A549 (cell line): ENCODE measurements around the gene IGF2BP3. TPM values are rescaled to one million over a fixed set of nuclear protein-coding genes. Genes with fewer than 3 reads are reported as not detected.
"Not testable (repeated sequence)": the region's sequence is repeated elsewhere in the genome, so short reads cannot be mapped to it uniquely, and the experiment has no call there.

ENCODE experiments used
- ATAC-seq, 2 experiments: fragments of 200-7000 bp in 1 of 2; fragments of >200 bp in 1 of 2; cut with Nextera tagmentation in 1 of 2; cut with Tn5 transposase in 1 of 2; 3 replicates each; pipeline versions ENCODE4 v1.8.0 to v1.9.1; 2018 to 2020; ENCODE audit warnings: mild to moderate bottlenecking in 1 of 2, moderate library complexity in 1 of 2
- CTCF ChIA-PET: fragments of 300-600 bp; sonication (Branson Sonifier 250); formaldehyde crosslinking; extraction: SDS; loops from one replicate; lab custom pipeline; 2021; ENCODE audit warnings: antibody characterized with exemption, inconsistent platforms; lab: Yijun Ruan, JAX
- POLR2A ChIA-PET: fragments of 350-600 bp; formaldehyde crosslinking; extraction: SDS; loops from one replicate; lab custom pipeline; 2021; ENCODE audit warnings: antibody characterized with exemption, inconsistent platforms; lab: Yijun Ruan, JAX
- DNase-seq, 2 experiments: peaks; one replicate each; pipeline versions ENCODE4 v3.0.0 to v3.0.0-alpha.2; 2011 to 2016; ENCODE audit warnings: low read depth in 1 of 2, low spot score in 1 of 2
- FAIRE-seq: peaks from 2 replicates; lab custom pipeline; 2011; peaks lifted over from hg19 to GRCh38; lab: Jason Lieb, UNC
- H3K27ac ChIP-seq, 2 experiments: fragments of >200 bp; sonication (Bioruptor Twin); formaldehyde crosslinking; 3 replicates each; pipeline ENCODE4 v1.5.1; 2016 to 2017
- H3K4me1 ChIP-seq: fragments of >200 bp; sonication (Bioruptor Twin); formaldehyde crosslinking; 3 replicates; pipeline ENCODE4 v1.6.1; 2016
- H3K4me2 ChIP-seq: fragments of >200 bp; sonication (Bioruptor Twin); formaldehyde crosslinking; 3 replicates; pipeline ENCODE4 v1.6.1; 2016
- H3K4me3 ChIP-seq: fragments of >200 bp; sonication (Bioruptor Twin); formaldehyde crosslinking; 3 replicates; pipeline ENCODE4 v1.5.1; 2016
- H3K9me3 ChIP-seq: fragments of >200 bp; sonication (Bioruptor Twin); formaldehyde crosslinking; 3 replicates; pipeline ENCODE4 v1.6.1; 2016
- CEBPB ChIP-seq, 2 experiments: fragments of >200 bp in 1 of 2; sonication (Bioruptor Twin) in 1 of 2; formaldehyde crosslinking in 1 of 2; IDR thresholded peaks; 2 replicates each; pipeline ENCODE4 v1.6.1; 2012 to 2016
- CHD4 ChIP-seq: fragments of 200-600 bp; sonication (generic); IDR thresholded peaks from 2 replicates; pipeline ENCODE4 v1.6.1; 2016; ENCODE audit warnings: antibody characterized with exemption, mild to moderate bottlenecking, borderline replicate concordance
- EHMT2 ChIP-seq: fragments of 200-600 bp; sonication (generic); IDR thresholded peaks from 2 replicates; pipeline ENCODE4 v1.6.1; 2016; ENCODE audit warnings: antibody characterized with exemption, low read depth, mild to moderate bottlenecking, moderate library complexity
- ESRRA ChIP-seq: fragments of 150-350 bp; IDR thresholded peaks from 2 replicates; pipeline ENCODE4 v1.6.1; 2014; ENCODE audit warnings: mild to moderate bottlenecking, low read length, borderline replicate concordance
- FOXS1 ChIP-seq: fragments of 250-450 bp; sonication (Bioruptor Pico); IDR thresholded peaks from 2 replicates; pipeline ENCODE4 v1.5.0; 2020; ENCODE audit warnings: mild to moderate bottlenecking, moderate library complexity
- JUN ChIP-seq, 2 experiments: fragments of >200 bp; sonication (Bioruptor Twin); formaldehyde crosslinking; IDR thresholded peaks; 2 replicates in 1 of 2; 3 replicates in 1 of 2; pipeline ENCODE4 v1.6.1; 2016 to 2017
- KDM1A ChIP-seq: fragments of 200-600 bp; sonication (generic); IDR thresholded peaks from 2 replicates; pipeline ENCODE4 v1.6.1; 2016; ENCODE audit warnings: low read depth, mild to moderate bottlenecking
- MYC ChIP-seq: IDR thresholded peaks from 2 replicates; pipeline ENCODE4 v1.6.1; 2012; ENCODE audit warnings: mild to moderate bottlenecking, inconsistent platforms, low read length, improper control_type of control experiment, borderline replicate concordance
- NFE2L2 ChIP-seq: fragments of 150-350 bp; conservative IDR thresholded peaks from 2 replicates; pipeline ENCODE4 v1.6.1; 2014; ENCODE audit warnings: low read length
- PHF8 ChIP-seq: fragments of 200-600 bp; sonication (generic); IDR thresholded peaks from 2 replicates; pipeline ENCODE4 v1.6.1; 2016; ENCODE audit warnings: low read depth, mild to moderate bottlenecking, antibody characterized with exemption, moderate library complexity, borderline replicate concordance
- POLR2AphosphoS2 ChIP-seq: conservative IDR thresholded peaks from 2 replicates; pipeline ENCODE4 v1.6.1; 2012; ENCODE audit warnings: low read length, improper control_type of control experiment, inconsistent platforms
- RAD21 ChIP-seq, 2 experiments: fragments of >200 bp in 1 of 2; sonication (Bioruptor Twin) in 1 of 2; formaldehyde crosslinking in 1 of 2; IDR thresholded peaks in 1 of 2; conservative IDR thresholded peaks in 1 of 2; 2 replicates in 1 of 2; 3 replicates in 1 of 2; pipeline ENCODE4 v1.6.1; 2012 to 2018; ENCODE audit warnings: inconsistent platforms in 1 of 2
- ZC3H11A ChIP-seq: fragments of 450-650 bp; IDR thresholded peaks from 2 replicates; pipeline ENCODE4 v1.6.1; 2014; ENCODE audit warnings: antibody characterized with exemption, mild to moderate bottlenecking
- WGBS: methylation state at CpG from one replicate; pipeline ENCODE4 v1.1.6; 2017; ENCODE audit errors: missing lambda C conversion rate; 5-methylcytosine and 5-hydroxymethylcytosine counted together
- polyA plus RNA-seq, 4 experiments: library from polyadenylated mRNA; depleted of rRNA in 3 of 4; stranded (reverse); fragments of >200 nt; fragmentation: RNase III in 1 of 4; extraction: RNeasy Plus Mini Kit Qiagen cat#74134 plus additional on column Dnase treatment in 1 of 4; gene quantifications; 2 replicates in 3 of 4; 3 replicates in 1 of 4; pipeline ENCODE4 v1.2.3, GENCODE V29; 2011 to 2017
- TF ChIP-seq, protein P1 (sequence below): fragments of 250-450 bp; sonication (Bioruptor Pico); IDR thresholded peaks from 2 replicates; pipeline ENCODE4 v1.5.0; 2021; ENCODE audit warnings: mild to moderate bottlenecking, moderate library complexity, borderline replicate concordance
- TF ChIP-seq, protein P2 (sequence below): fragments of 200-600 bp; sonication (generic); IDR thresholded peaks from 2 replicates; pipeline ENCODE4 v1.6.1; 2016; ENCODE audit warnings: antibody characterized with exemption, mild to moderate bottlenecking, moderate library complexity
- TF ChIP-seq, protein P3 (sequence below): fragments of 250-450 bp; sonication (Bioruptor Pico); IDR thresholded peaks from 2 replicates; pipeline ENCODE4 v1.5.0; 2020; ENCODE audit warnings: low read depth, mild to moderate bottlenecking, moderate library complexity
- TF ChIP-seq, protein P4 (sequence below): IDR thresholded peaks from 2 replicates; pipeline ENCODE4 v1.6.1; 2012; ENCODE audit warnings: low read depth, borderline replicate concordance
- TF ChIP-seq, protein P5 (sequence below): fragments of >200 bp; sonication (Bioruptor Twin); formaldehyde crosslinking; IDR thresholded peaks from 2 replicates; pipeline ENCODE4 v1.6.1; 2016

Gene IGF2BP3
- polyA plus RNA-seq, 2 of the 4 experiments (the other 2 are of a cell fraction), result 26.7 to 62.0 TPM

DNA sequence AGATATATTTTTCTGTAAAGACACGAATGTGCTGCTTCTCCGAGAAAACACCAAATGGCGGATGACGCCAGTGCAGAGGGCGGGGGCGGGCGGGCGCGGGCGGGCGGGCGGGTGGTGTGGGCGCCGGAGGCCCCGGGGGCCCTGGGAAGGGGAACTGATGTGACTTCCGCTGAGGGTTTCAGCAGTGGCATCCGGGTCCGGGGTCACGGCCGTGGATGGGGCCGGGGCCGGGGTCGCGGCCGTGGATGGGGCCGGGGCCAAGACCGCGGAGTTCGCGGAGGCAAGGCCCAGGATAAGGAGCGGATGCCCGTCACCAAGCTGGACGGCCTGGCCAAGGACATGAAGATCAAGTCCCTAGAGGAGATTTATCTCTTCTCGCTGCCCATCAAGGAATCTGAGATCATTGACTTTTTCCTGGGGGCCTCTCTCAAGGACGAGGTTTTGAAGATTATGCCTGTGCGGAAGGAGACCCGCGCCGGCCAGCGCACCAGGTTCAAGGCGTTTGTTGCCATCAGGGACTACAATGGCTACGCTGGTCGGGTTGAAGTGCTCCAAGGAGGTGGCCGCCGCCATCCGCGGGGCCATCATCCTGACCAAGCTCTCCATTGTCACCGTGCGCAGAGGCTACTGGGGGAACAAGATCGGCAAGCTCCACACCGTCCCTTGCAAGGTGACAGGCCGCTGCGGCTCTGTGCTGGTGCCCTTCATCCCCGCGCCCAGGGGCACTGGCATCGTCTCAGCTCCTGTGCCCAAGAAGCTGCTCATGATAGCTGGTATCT, 20.3 kb upstream of the IGF2BP3 start:
- no peaks in the 10 kb centered on the region for H3K9me3 ChIP-seq
- peak overlapping the region; percentile 49 for H3K4me3 ChIP-seq
- 75% methylated on average over 30 of the region's 56 CpGs for WGBS
- TF ChIP-seq CEBPB (IDR thresholded peaks at IDR 0.05), result no peak
- TF ChIP-seq, protein P1, sequence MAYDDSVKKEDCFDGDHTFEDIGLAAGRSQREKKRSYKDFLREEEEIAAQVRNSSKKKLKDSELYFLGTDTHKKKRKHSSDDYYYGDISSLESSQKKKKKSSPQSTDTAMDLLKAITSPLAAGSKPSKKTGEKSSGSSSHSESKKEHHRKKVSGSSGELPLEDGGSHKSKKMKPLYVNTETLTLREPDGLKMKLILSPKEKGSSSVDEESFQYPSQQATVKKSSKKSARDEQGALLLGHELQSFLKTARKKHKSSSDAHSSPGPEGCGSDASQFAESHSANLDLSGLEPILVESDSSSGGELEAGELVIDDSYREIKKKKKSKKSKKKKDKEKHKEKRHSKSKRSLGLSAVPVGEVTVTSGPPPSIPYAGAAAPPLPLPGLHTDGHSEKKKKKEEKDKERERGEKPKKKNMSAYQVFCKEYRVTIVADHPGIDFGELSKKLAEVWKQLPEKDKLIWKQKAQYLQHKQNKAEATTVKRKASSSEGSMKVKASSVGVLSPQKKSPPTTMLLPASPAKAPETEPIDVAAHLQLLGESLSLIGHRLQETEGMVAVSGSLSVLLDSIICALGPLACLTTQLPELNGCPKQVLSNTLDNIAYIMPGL (CRISPR knock-in tag), result no peak
- no peak for TF ChIP-seq FOXS1
- TF ChIP-seq MYC, result no peak
- no peak for TF ChIP-seq ZC3H11A
- no peak for TF ChIP-seq NFE2L2
- TF ChIP-seq, protein P2, sequence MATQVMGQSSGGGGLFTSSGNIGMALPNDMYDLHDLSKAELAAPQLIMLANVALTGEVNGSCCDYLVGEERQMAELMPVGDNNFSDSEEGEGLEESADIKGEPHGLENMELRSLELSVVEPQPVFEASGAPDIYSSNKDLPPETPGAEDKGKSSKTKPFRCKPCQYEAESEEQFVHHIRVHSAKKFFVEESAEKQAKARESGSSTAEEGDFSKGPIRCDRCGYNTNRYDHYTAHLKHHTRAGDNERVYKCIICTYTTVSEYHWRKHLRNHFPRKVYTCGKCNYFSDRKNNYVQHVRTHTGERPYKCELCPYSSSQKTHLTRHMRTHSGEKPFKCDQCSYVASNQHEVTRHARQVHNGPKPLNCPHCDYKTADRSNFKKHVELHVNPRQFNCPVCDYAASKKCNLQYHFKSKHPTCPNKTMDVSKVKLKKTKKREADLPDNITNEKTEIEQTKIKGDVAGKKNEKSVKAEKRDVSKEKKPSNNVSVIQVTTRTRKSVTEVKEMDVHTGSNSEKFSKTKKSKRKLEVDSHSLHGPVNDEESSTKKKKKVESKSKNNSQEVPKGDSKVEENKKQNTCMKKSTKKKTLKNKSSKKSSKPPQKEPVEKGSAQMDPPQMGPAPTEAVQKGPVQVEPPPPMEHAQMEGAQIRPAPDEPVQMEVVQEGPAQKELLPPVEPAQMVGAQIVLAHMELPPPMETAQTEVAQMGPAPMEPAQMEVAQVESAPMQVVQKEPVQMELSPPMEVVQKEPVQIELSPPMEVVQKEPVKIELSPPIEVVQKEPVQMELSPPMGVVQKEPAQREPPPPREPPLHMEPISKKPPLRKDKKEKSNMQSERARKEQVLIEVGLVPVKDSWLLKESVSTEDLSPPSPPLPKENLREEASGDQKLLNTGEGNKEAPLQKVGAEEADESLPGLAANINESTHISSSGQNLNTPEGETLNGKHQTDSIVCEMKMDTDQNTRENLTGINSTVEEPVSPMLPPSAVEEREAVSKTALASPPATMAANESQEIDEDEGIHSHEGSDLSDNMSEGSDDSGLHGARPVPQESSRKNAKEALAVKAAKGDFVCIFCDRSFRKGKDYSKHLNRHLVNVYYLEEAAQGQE, result no peak
- no peak for TF ChIP-seq EHMT2
- no peak for TF ChIP-seq PHF8
- no peak for TF ChIP-seq JUN (IDR thresholded peaks at IDR 0.05)
- no peak for TF ChIP-seq RAD21 (conservative IDR thresholded peaks at IDR 0.05 in 1 of 2, IDR thresholded peaks at IDR 0.05 in 1 of 2)
- TF ChIP-seq, protein P3, sequence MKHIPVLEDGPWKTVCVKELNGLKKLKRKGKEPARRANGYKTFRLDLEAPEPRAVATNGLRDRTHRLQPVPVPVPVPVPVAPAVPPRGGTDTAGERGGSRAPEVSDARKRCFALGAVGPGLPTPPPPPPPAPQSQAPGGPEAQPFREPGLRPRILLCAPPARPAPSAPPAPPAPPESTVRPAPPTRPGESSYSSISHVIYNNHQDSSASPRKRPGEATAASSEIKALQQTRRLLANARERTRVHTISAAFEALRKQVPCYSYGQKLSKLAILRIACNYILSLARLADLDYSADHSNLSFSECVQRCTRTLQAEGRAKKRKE (CRISPR knock-in tag), result no peak
- no peak for TF ChIP-seq ESRRA
- no peak for TF ChIP-seq KDM1A
- TF ChIP-seq, protein P4, sequence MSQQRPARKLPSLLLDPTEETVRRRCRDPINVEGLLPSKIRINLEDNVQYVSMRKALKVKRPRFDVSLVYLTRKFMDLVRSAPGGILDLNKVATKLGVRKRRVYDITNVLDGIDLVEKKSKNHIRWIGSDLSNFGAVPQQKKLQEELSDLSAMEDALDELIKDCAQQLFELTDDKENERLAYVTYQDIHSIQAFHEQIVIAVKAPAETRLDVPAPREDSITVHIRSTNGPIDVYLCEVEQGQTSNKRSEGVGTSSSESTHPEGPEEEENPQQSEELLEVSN, result no peak
- no peak for TF ChIP-seq POLR2AphosphoS2
- no peak for TF ChIP-seq CHD4
- TF ChIP-seq, protein P5, sequence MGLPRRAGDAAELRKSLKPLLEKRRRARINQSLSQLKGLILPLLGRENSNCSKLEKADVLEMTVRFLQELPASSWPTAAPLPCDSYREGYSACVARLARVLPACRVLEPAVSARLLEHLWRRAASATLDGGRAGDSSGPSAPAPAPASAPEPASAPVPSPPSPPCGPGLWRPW, result no peak
- ChIA-PET CTCF (interaction anchor here (0.9 to 2.1 kb wide), 4 partner anchors 13 to 217 kb away, joined by 3 to 6 read pairs (median 5); no protein-coding TSS in a partner anchor), POLR2A (no interaction called here)
- peak overlapping the region; percentile 68 for H3K4me2 ChIP-seq
- ATAC-seq (peak; percentile 75 to 88), DNase-seq (peak in 1 of 2 experiments; percentile 35), FAIRE-seq (no peak)
- peaks cover 8% of the 10 kb centered on the region; the same call in 1 of the 3 replicates for H3K4me1 ChIP-seq
- H3K27ac ChIP-seq, result peak overlapping the region; percentile 73 to 90

DNA sequence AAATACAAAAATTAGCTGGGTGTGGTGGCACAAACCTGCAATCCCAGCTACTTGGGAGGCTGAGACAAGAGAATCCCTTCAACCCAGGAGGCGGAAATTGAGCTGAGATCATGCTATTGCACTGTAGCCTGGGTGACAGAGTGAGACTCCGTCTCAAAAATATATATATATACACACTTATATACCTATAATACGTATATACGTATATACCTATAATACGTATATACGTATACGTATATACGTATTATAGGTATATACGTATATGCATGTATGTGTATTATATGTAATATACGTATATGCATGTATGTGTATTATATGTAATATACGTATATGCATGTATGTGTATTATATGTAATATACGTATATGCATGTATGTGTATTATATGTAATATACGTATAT, 18.4 kb upstream of the IGF2BP3 start:
- ATAC-seq, result not testable (repeated sequence)

More for the DNA sequence above, 18.4 kb upstream of the IGF2BP3 start:
- H3K4me1 ChIP-seq, DNase-seq, H3K4me2 ChIP-seq, H3K9me3 ChIP-seq, H3K4me3 ChIP-seq, POLR2A ChIA-PET, H3K27ac ChIP-seq, FAIRE-seq: not testable (repeated sequence)
- CTCF ChIA-PET, result interaction anchor here (2.3 kb wide), 1 partner anchor 58 kb away, joined by 7 read pairs; no protein-coding TSS in a partner anchor
- 94% methylated on average over 13 of the region's 13 CpGs for WGBS
